Spleen (tissue), 13 donors: ENCODE data around the gene RACGAP1. TPM values are rescaled to one million over a fixed set of nuclear protein-coding genes. Genes with fewer than 3 reads are reported as not detected.
A peak's percentile ranks its signal among the peaks of the same experiment; 100 is the strongest.

Source experiments
- DNase-seq: peaks from one replicate; pipeline ENCODE4 v3.0.0-alpha.2; 2020
- H3K27ac ChIP-seq, 8 donors: fragments of 200-600 bp; sonication (generic) in 7 of 8; 1 replicate in 4 of 8; 2 replicates in 4 of 8; pipeline versions ENCODE4 v1.5.0 to v1.8.0; 2016 to 2021; ENCODE audit warnings: inconsistent platforms in 4 of 8, mild to moderate bottlenecking in 4 of 8, moderate library complexity in 1 of 8
- H3K27me3 ChIP-seq, 7 donors: fragments of 200-600 bp; sonication (generic) in 6 of 7; replicated peaks in 1 of 7; 1 replicate in 4 of 7; 2 replicates in 3 of 7; pipeline versions ENCODE4 v1.5.0 to v1.8.0; 2016 to 2021; ENCODE audit warnings: inconsistent platforms in 3 of 7, mild to moderate bottlenecking in 1 of 7
- H3K36me3 ChIP-seq, 6 donors: fragments of 200-600 bp; sonication (generic) in 5 of 6; 1 replicate in 4 of 6; 2 replicates in 2 of 6; pipeline versions ENCODE4 v1.5.0 to v1.8.0; 2016 to 2021; ENCODE audit warnings: inconsistent platforms in 2 of 6
- H3K4me1 ChIP-seq, 6 donors: fragments of 200-600 bp; sonication (generic) in 5 of 6; 1 replicate in 3 of 6; 2 replicates in 3 of 6; pipeline versions ENCODE4 v1.5.0 to v1.8.0; 2016 to 2021; ENCODE audit warnings: inconsistent platforms in 3 of 6
- H3K4me3 ChIP-seq, 8 donors: fragments of 200-600 bp; sonication (generic) in 7 of 8; 1 replicate in 4 of 8; 2 replicates in 4 of 8; pipeline versions ENCODE4 v1.5.0 to v1.8.0; 2016 to 2021; ENCODE audit warnings: inconsistent platforms in 4 of 8, mild to moderate bottlenecking in 4 of 8, moderate library complexity in 2 of 8
- H3K9me3 ChIP-seq, 8 donors: fragments of 200-600 bp; sonication (generic) in 7 of 8; 1 replicate in 4 of 8; 2 replicates in 4 of 8; pipeline versions ENCODE4 v1.5.0 to v1.8.0; 2016 to 2021; ENCODE audit warnings: inconsistent platforms in 4 of 8
- CTCF ChIP-seq, 11 experiments: fragments of 200-600 bp in 7 of 11; fragments of 450-650 bp in 4 of 11; sonication (generic) in 4 of 11; IDR thresholded peaks in 8 of 11; conservative IDR thresholded peaks in 3 of 11; 1 replicate in 7 of 11; 2 replicates in 4 of 11; pipeline versions ENCODE4 v1.4.0 to v1.8.0; 2016 to 2021; ENCODE audit warnings: antibody characterized with exemption in 11 of 11, inconsistent platforms in 4 of 11, mild to moderate bottlenecking in 1 of 11
- POLR2A ChIP-seq, 3 donors: fragments of 450-650 bp; IDR thresholded peaks; one replicate each; pipeline ENCODE4 v1.5.1; 2017; ENCODE audit warnings: antibody characterized with exemption in 3 of 3, mild to moderate bottlenecking in 1 of 3
- POLR2AphosphoS5 ChIP-seq, 3 donors: sonication (generic); formaldehyde crosslinking; IDR thresholded peaks; one replicate each; pipeline ENCODE4 v1.5.1; 2017; ENCODE audit warnings: antibody characterized with exemption in 3 of 3
- WGBS, 5 donors: extraction: QIAGEN DNeasy Blood & Tissue Kit in 3 of 5; methylation state at CpG; one replicate each; pipeline versions ENCODE4 v1.1.5 to v1.1.7; 2013 to 2018; 5-methylcytosine and 5-hydroxymethylcytosine counted together
- intact Hi-C: fragments of 100-400 bp; cut with DNase I; formaldehyde crosslinking; loops from one replicate; pipeline ENCODE4 v1.15.0; 2023; ENCODE audit warnings: low total_unique reads
- long read RNA-seq, 2 donors: transcript quantifications; one replicate each; lab custom pipeline, GENCODE V29; 2026
- polyA plus RNA-seq, 3 donors: library from polyadenylated mRNA; stranded (reverse); fragments of 200-250 nt; gene quantifications; one replicate each; pipeline ENCODE4 v1.2.1, GENCODE V29; 2013
- total RNA-seq, 7 donors: library from RNA; depleted of rRNA in 3 of 7; stranded (reverse); fragments of >200 nt in 3 of 7; fragmentation: NEBNext Ultra II Directional in 4 of 7; extraction: Animal tissue kit (Norgen Biotek cat#: 25700) in 4 of 7; gene quantifications; one replicate each; pipeline versions ENCODE4 v1.1.0 to v1.2.1, GENCODE V29; 2016 to 2021
- donor health status: healthy with polysubstance abuse.
- donor health status: DM: no; HTN: no; CAD: no; lungs with moderate emphysema.
- donor health status: DM: no; HTN: no; CAD: no.
- donor health status: Bipolar disorder and iron deficiency.
- donor health status: healthy.
- donor health status: DM: no; HTN: no; CAD: no.
- donor health status: DM: yes; HTN: yes; CAD: no.

RACGAP1 gene
- total RNA-seq (10 to 100 TPM in 4 of 7 donors, 1 to 10 TPM in 3; 8.1 to 21.1 (median 11.3) TPM), polyA plus RNA-seq (1 to 10 TPM; 3.4 to 6.9 (median 5.8) TPM)
- long read RNA-seq, donor 1, transcript RACGAP1-201 (17 exons, 3,073 nt) = major isoform, 6 of 6 reads
- long read RNA-seq, donor 1, partial matches to known transcripts = 0 of 6 reads
- long read RNA-seq, donor 1, other reads (novel, unspliced or antisense) = 0 of 6 reads
- long read RNA-seq, donor 2, partial matches to known transcripts = 0 of 7 reads
- long read RNA-seq, donor 2, other reads (novel, unspliced or antisense) = 0 of 7 reads

GRCh38 chr12:50025187-50026059 lies at the start of gene RACGAP1:
Gene RACGAP1 (minus strand): TSS chr12:50025494. CDS start chr12:50016715, 8,779 bp downstream.
- Histone ChIP-seq H3K4me1 (peaks cover 0 to 29% (median 18%) of the 10 kb centered on the region in 6 donors), H3K36me3 (no peaks in the 10 kb centered on the region), H3K27me3 (peaks cover 0 to 24% (median 0%) of the 10 kb centered on the region in 7 donors), H3K27ac (peak within 1 kb of the TSS in 7 of 8 donors; percentile 41 to 86 (median 71)), H3K4me3 (peak within 1 kb of the TSS; percentile 59 to 79 (median 68)), H3K9me3 (no peaks in the 10 kb centered on the region)
- intact Hi-C loops = no loop called here
- peak; percentile 84 to 87 (median 86) for TF ChIP-seq POLR2AphosphoS5 (IDR thresholded peaks at IDR 0.05)
- TF ChIP-seq POLR2A (IDR thresholded peaks at IDR 0.05) = peak in 1 of 3 donors; percentile 11
- TF ChIP-seq CTCF (IDR thresholded peaks at IDR 0.05 in 8 of 11, conservative IDR thresholded peaks at IDR 0.05 in 3 of 11) = peak in 1 of 11 experiments; percentile 17
- peak; percentile 96 for DNase-seq
- WGBS, 5 donors = 5 to 7% (median 6%) methylated on average over 33 to 47 of the region's 47 CpGs

GRCh38 chr12:50073712-50074111 lies 48.4 kb upstream of the RACGAP1 start:
- Histone ChIP-seq H3K27ac (no peak overlapping the region), H3K27me3 (peaks cover 0 to 7% (median 0%) of the 10 kb centered on the region in 7 donors), H3K4me3 (no peak overlapping the region), H3K9me3 (no peaks in the 10 kb centered on the region), H3K4me1 (peaks cover 3 to 18% (median 9%) of the 10 kb centered on the region in 6 donors), H3K36me3 (no peaks in the 10 kb centered on the region)
- TF ChIP-seq POLR2AphosphoS5 (IDR thresholded peaks at IDR 0.05) = no peak
- TF ChIP-seq CTCF (IDR thresholded peaks at IDR 0.05 in 8 of 11, conservative IDR thresholded peaks at IDR 0.05 in 3 of 11) = no peak
- TF ChIP-seq POLR2A (IDR thresholded peaks at IDR 0.05) = no peak
- WGBS, 5 donors = 79 to 90% (median 86%) methylated on average over 6 to 10 of the region's 10 CpGs
- DNase-seq = peak; percentile 60
- intact Hi-C loops = loop anchor here (2.0 kb wide), 1 partner anchor 101 kb away; no protein-coding TSS in a partner anchor

DNA sequence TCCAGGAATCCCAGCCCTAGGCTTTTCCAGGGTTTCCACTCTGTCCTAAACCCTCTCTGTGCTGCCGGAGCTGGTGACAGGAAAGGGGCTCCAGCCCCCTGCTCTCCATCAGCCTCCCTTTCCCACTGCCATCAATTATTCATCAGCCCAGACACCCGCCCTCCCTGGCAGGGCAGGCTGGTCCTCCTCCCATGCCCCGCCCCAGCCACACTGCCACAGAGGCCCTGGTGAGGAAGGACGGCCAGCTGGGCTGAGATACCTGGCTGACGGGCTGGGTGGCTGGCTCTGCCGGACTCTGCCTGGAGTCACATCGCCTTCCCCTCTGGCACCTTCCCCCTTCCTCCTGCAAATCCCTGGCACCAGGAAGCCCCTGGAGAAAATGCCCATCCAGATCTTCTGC lies 47.9 kb upstream of the RACGAP1 start:
- 67 to 85% (median 81%) methylated on average over 7 of the region's 7 CpGs for WGBS, 5 donors
- DNase-seq = peak; percentile 66
- intact Hi-C loops = no loop called here
- Histone ChIP-seq H3K4me1 (peaks cover 3 to 18% (median 9%) of the 10 kb centered on the region in 6 donors), H3K27me3 (peaks cover 0 to 7% (median 0%) of the 10 kb centered on the region in 7 donors), H3K9me3 (no peaks in the 10 kb centered on the region), H3K27ac (no peak overlapping the region), H3K36me3 (no peaks in the 10 kb centered on the region), H3K4me3 (no peak overlapping the region)
- TF ChIP-seq POLR2A (IDR thresholded peaks at IDR 0.05) (no peak), POLR2AphosphoS5 (IDR thresholded peaks at IDR 0.05) (no peak)

DNA sequence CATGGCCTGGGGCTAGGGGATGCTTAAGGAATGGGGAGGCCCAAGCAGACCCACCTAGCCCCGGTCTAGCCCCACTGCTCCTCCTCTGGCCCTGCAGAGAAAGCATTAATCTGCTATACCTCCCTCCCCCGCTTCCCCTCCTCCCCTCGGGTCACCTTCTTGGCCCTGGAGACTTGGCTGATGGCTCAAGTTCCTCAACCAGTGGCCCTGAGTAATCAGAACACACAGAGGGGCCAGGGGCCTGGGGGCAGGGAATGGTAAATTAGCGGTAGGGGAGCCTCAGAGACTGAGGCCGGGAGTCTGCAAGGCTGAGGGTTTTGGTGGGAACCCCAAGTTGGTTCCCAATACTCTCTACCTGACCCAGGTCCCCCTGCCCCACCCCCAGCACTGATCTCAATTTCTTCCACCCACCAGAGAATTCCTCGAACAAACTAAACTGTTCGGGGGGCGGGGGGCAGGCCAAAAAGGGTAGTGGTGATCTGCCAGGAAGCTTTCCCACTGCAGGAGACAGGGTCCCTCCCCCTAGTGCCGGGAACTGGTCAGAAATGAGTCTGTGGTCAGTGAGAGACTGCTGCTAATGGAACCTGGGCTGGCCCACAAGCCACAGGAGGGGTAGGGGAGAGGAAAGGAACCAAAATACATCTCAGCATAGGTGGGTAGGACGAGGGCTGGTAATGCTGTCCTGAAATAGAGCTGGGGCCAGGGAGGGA lies 47.1 kb upstream of the RACGAP1 start:
- peaks cover 0 to 7% (median 0%) of the 10 kb centered on the region in 7 donors for H3K27me3 ChIP-seq
- intact Hi-C loops = no loop called here
- H3K4me1 ChIP-seq = peaks cover 3 to 18% (median 9%) of the 10 kb centered on the region in 6 donors
- WGBS, 5 donors = 58 to 70% (median 63%) methylated on average over 10 of the region's 10 CpGs
- no peak overlapping the region for H3K27ac ChIP-seq
- no peak overlapping the region for H3K4me3 ChIP-seq
- no peaks in the 10 kb centered on the region for H3K9me3 ChIP-seq
- no peaks in the 10 kb centered on the region for H3K36me3 ChIP-seq
- TF ChIP-seq POLR2AphosphoS5 (IDR thresholded peaks at IDR 0.05) (no peak), CTCF (IDR thresholded peaks at IDR 0.05 in 8 of 11, conservative IDR thresholded peaks at IDR 0.05 in 3 of 11) (no peak), POLR2A (IDR thresholded peaks at IDR 0.05) (no peak)
- DNase-seq = peak; percentile 46
